GM12874 (cell line): ENCODE data around the gene UBE2O.

Experiments
- CTCF ChIP-seq: IDR thresholded peaks from 2 replicates; pipeline ENCODE4 v1.5.1; 2011; ENCODE audit warnings: low read depth, mild to moderate bottlenecking, control low read depth, low read length, moderate library complexity; ENCODE audit not compliant: insufficient read depth

Gene UBE2O

GRCh38 chr17:76458580-76459490, 5.9 kb upstream of the UBE2O start:
- TF ChIP-seq CTCF, result peak; percentile 83

GRCh38 chr17:76453431-76453743, 435 bp upstream of the UBE2O start:
- TF ChIP-seq CTCF, result no peak

- TF ChIP-seq CTCF, result no peak
Observed at GRCh38 chr17:76452127-76452659, 759 bp downstream of the UBE2O start.

GRCh38 chr17:76451506-76451905, 1.4 kb downstream of the UBE2O start:
- TF ChIP-seq CTCF, result no peak

GRCh38 chr17:76449126-76449525, 3.8 kb downstream of the UBE2O start:
- no peak for TF ChIP-seq CTCF

- TF ChIP-seq CTCF, result no peak
Observed at GRCh38 chr17:76447931-76448652, 4.9 kb downstream of the UBE2O start.

GRCh38 chr17:76446449-76447231, 6.3 kb downstream of the UBE2O start:
- TF ChIP-seq CTCF, result no peak
